HepG2 (cell line): ENCODE measurements around the gene NGEF. TPM values are rescaled to one million over a fixed set of nuclear protein-coding genes. Genes with fewer than 3 reads are reported as not detected.
A peak's percentile ranks its signal among the peaks of the same experiment; 100 is the strongest.

Experiments used
- ESRRA ChIP-seq: sonication (generic); formaldehyde crosslinking; IDR thresholded peaks from 2 replicates; pipeline ENCODE4 v1.5.1; 2020; ENCODE audit warnings: mild to moderate bottlenecking, low read depth, missing genetic modification reagents
- HDAC1 ChIP-seq: sonication (generic); formaldehyde crosslinking; IDR thresholded peaks from 2 replicates; pipeline ENCODE4 v1.5.1; 2020; ENCODE audit warnings: mild to moderate bottlenecking, missing genetic modification reagents
- MATR3 ChIP-seq: sonication (generic); formaldehyde crosslinking; IDR thresholded peaks from 2 replicates; pipeline ENCODE4 v1.4.0; 2020; ENCODE audit warnings: missing genetic modification reagents
- MXI1 ChIP-seq: IDR thresholded peaks from 3 replicates; pipeline ENCODE4 v1.6.1; 2012; ENCODE audit warnings: low read depth, low read length, inconsistent platforms, borderline replicate concordance
- NONO ChIP-seq, 2 experiments: fragments of 450-650 bp in 1 of 2; sonication (generic) in 1 of 2; formaldehyde crosslinking in 1 of 2; IDR thresholded peaks in 1 of 2; conservative IDR thresholded peaks in 1 of 2; 2 replicates each; pipeline versions ENCODE4 v1.6.1 to v1.8.0; 2017 to 2022; ENCODE audit warnings: mild to moderate bottlenecking in 1 of 2, missing genetic modification reagents in 1 of 2, moderate library complexity in 1 of 2
- SOX6 ChIP-seq, 2 experiments: fragments of 450-650 bp in 1 of 2; sonication (generic) in 1 of 2; formaldehyde crosslinking in 1 of 2; IDR thresholded peaks; 2 replicates each; pipeline versions ENCODE4 v1.4.0 to v1.6.1; 2017 to 2020; ENCODE audit warnings: antibody characterized with exemption in 1 of 2, mild to moderate bottlenecking in 1 of 2, missing genetic modification reagents in 1 of 2
- ZNF20 ChIP-seq: sonication (generic); formaldehyde crosslinking; IDR thresholded peaks from 2 replicates; pipeline ENCODE4 v1.4.0; 2020; ENCODE audit warnings: mild to moderate bottlenecking, moderate library complexity, missing genetic modification reagents
- ZNF510 ChIP-seq: sonication (generic); formaldehyde crosslinking; IDR thresholded peaks from 2 replicates; pipeline ENCODE4 v1.4.0; 2020; ENCODE audit warnings: low read depth, mild to moderate bottlenecking, missing genetic modification reagents
- ZNF549 ChIP-seq: sonication (generic); formaldehyde crosslinking; IDR thresholded peaks from 2 replicates; pipeline ENCODE4 v1.5.0; 2020; ENCODE audit warnings: missing genetic modification reagents
- ZNF589 ChIP-seq: sonication (generic); formaldehyde crosslinking; conservative IDR thresholded peaks from 2 replicates; pipeline ENCODE4 v1.8.0; 2022; ENCODE audit warnings: mild to moderate bottlenecking, moderate library complexity, missing genetic modification reagents
- ZNF703 ChIP-seq: sonication (generic); formaldehyde crosslinking; IDR thresholded peaks from 2 replicates; pipeline ENCODE4 v1.5.1; 2020; ENCODE audit warnings: missing genetic modification reagents, mild to moderate bottlenecking, moderate library complexity, borderline replicate concordance
- polyA plus RNA-seq, 8 experiments: library from polyadenylated mRNA; depleted of rRNA in 3 of 8; stranded (reverse) in 7 of 8; unstranded in 1 of 8; fragments of >200 nt; fragmentation: Illumina TruSeq in 4 of 8; extraction: Trizol in 4 of 8; gene quantifications; 2 replicates each; pipeline versions ENCODE4 v1.2.1 to v1.2.3, GENCODE V29; 2011 to 2016; ENCODE audit warnings: low read depth in 4 of 8, missing spikeins in 1 of 8, mixed read lengths in 1 of 8; ENCODE audit not compliant: insufficient read depth in 1 of 8
- total RNA-seq, 5 experiments: library from RNA; depleted of rRNA; stranded (reverse); fragments of >200 nt; fragmentation: Illumina TruSeq; extraction: Trizol; gene quantifications; 2 replicates each; pipeline ENCODE4 v1.2.3, GENCODE V29; 2016; ENCODE audit warnings: low read depth in 1 of 5
- TF ChIP-seq, protein P1 (sequence below): sonication (generic); formaldehyde crosslinking; IDR thresholded peaks from 2 replicates; pipeline ENCODE4 v1.4.0; 2020; ENCODE audit warnings: missing genetic modification reagents
- TF ChIP-seq, protein P2 (sequence below): IDR thresholded peaks from 2 replicates; pipeline ENCODE4 v1.6.1; 2016; ENCODE audit warnings: low read depth
- TF ChIP-seq, protein P3 (sequence below): sonication (generic); formaldehyde crosslinking; IDR thresholded peaks from 2 replicates; pipeline ENCODE4 v1.4.0; 2020; ENCODE audit warnings: low read depth, mild to moderate bottlenecking, missing genetic modification reagents

The NGEF gene
- total and polyA plus RNA-seq, 2 of the 13 experiments (the other 11 are each of a cell fraction or from before 2014, with no cell fraction given): 14.4 to 36.9 TPM

DNA sequence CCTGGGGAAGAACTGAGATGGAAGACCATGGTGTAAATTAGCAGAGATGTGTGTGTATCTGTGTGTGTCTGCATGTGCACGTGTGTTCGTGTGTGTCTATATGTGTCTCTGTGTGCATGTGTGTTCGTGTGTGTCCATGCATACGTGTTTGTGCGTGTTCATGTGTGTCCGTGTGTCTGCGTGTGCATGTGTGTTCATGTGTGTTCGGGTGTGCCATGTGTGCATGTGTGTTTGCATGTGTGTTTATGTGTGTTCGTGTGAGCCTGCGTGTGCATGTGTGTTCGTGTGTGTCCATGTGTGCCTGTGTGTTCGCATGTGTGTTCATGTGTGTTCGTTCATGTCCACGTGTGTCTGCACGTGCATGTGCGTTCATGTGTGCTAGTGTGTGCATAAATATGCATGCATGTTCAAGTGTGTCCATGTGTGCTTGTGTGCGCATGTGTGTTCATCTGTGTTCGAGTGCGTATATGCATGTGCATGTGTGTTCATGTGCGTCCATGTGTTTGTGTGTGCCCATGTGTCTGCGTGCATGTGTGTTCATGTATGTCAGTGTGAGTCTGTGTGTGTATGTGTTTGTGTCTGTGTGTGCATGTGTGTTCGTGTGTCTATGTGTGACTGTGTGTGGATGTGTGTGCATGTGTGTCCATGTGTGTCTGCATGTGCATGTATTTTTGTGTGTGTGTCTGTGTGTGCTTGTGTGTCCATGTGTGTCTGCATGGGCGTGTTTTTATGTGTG, 22.5 kb upstream of the NGEF start (continued):
- 0 out of 2 replicates have a peak, but pooled peaks have one; percentile 36 for TF ChIP-seq ZNF589
- no peak for TF ChIP-seq ZNF20 (CRISPR knock-in tag)
- TF ChIP-seq, protein P1, sequence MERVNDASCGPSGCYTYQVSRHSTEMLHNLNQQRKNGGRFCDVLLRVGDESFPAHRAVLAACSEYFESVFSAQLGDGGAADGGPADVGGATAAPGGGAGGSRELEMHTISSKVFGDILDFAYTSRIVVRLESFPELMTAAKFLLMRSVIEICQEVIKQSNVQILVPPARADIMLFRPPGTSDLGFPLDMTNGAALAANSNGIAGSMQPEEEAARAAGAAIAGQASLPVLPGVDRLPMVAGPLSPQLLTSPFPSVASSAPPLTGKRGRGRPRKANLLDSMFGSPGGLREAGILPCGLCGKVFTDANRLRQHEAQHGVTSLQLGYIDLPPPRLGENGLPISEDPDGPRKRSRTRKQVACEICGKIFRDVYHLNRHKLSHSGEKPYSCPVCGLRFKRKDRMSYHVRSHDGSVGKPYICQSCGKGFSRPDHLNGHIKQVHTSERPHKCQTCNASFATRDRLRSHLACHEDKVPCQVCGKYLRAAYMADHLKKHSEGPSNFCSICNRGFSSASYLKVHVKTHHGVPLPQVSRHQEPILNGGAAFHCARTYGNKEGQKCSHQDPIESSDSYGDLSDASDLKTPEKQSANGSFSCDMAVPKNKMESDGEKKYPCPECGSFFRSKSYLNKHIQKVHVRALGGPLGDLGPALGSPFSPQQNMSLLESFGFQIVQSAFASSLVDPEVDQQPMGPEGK (CRISPR knock-in tag): no peak
- no peak for TF ChIP-seq ESRRA (CRISPR knock-in tag)
- no peak for TF ChIP-seq NONO (IDR thresholded peaks at IDR 0.05)
- TF ChIP-seq NONO (CRISPR knock-in tag; conservative IDR thresholded peaks at IDR 0.05): no peak
- no peak for TF ChIP-seq ZNF703 (CRISPR knock-in tag)
- TF ChIP-seq ZNF510: no peak
- TF ChIP-seq, protein P2, sequence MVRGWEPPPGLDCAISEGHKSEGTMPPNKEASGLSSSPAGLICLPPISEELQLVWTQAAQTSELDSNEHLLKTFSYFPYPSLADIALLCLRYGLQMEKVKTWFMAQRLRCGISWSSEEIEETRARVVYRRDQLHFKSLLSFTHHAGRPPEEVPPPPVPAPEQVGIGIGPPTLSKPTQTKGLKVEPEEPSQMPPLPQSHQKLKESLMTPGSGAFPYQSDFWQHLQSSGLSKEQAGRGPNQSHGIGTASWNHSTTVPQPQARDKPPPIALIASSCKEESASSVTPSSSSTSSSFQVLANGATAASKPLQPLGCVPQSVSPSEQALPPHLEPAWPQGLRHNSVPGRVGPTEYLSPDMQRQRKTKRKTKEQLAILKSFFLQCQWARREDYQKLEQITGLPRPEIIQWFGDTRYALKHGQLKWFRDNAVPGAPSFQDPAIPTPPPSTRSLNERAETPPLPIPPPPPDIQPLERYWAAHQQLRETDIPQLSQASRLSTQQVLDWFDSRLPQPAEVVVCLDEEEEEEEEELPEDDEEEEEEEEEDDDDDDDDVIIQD (CRISPR knock-in tag): no peak
- 0 out of 2 replicates have a peak, but pooled peaks have one; percentile 10 for TF ChIP-seq MATR3 (CRISPR knock-in tag)
- peak; percentile 62; the same call in 1 of the 2 replicates for TF ChIP-seq SOX6 (IDR thresholded peaks at IDR 0.05)
- TF ChIP-seq SOX6 (CRISPR knock-in tag; IDR thresholded peaks at IDR 0.05): no peak
- TF ChIP-seq ZNF549 (CRISPR knock-in tag): no peak
- TF ChIP-seq MXI1: no peak
- TF ChIP-seq HDAC1 (CRISPR knock-in tag): no peak
- TF ChIP-seq, protein P3, sequence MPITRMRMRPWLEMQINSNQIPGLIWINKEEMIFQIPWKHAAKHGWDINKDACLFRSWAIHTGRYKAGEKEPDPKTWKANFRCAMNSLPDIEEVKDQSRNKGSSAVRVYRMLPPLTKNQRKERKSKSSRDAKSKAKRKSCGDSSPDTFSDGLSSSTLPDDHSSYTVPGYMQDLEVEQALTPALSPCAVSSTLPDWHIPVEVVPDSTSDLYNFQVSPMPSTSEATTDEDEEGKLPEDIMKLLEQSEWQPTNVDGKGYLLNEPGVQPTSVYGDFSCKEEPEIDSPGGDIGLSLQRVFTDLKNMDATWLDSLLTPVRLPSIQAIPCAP (CRISPR knock-in tag): no peak
